HepG2 (cell line): ENCODE results near the gene ZNF846. TPM values are rescaled to one million over a fixed set of nuclear protein-coding genes. Genes with fewer than 3 reads are reported as not detected.
A peak's percentile ranks its signal among the peaks of the same experiment; 100 is the strongest.

Source experiments
- MTF1 ChIP-seq: sonication (generic); formaldehyde crosslinking; IDR thresholded peaks from 2 replicates; pipeline ENCODE4 v1.5.0; 2020; ENCODE audit warnings: missing genetic modification reagents
- SP4 ChIP-seq: sonication (generic); formaldehyde crosslinking; IDR thresholded peaks from 2 replicates; pipeline ENCODE4 v1.8.1; 2023; ENCODE audit warnings: mild to moderate bottlenecking, missing genetic modification reagents
- ZNF136 ChIP-seq: sonication (generic); formaldehyde crosslinking; IDR thresholded peaks from 2 replicates; pipeline ENCODE4 v1.8.1; 2022; ENCODE audit warnings: low read depth, mild to moderate bottlenecking, moderate library complexity, missing genetic modification reagents
- polyA plus RNA-seq, 8 experiments: library from polyadenylated mRNA; depleted of rRNA in 3 of 8; stranded (reverse) in 7 of 8; unstranded in 1 of 8; fragments of >200 nt; fragmentation: Illumina TruSeq in 4 of 8; extraction: Trizol in 4 of 8; gene quantifications; 2 replicates each; pipeline versions ENCODE4 v1.2.1 to v1.2.3, GENCODE V29; 2011 to 2016; ENCODE audit warnings: low read depth in 4 of 8, missing spikeins in 1 of 8, mixed read lengths in 1 of 8; ENCODE audit not compliant: insufficient read depth in 1 of 8
- total RNA-seq, 5 experiments: library from RNA; depleted of rRNA; stranded (reverse); fragments of >200 nt; fragmentation: Illumina TruSeq; extraction: Trizol; gene quantifications; 2 replicates each; pipeline ENCODE4 v1.2.3, GENCODE V29; 2016; ENCODE audit warnings: low read depth in 1 of 5
- TF ChIP-seq, protein P1 (sequence below): sonication (generic); formaldehyde crosslinking; IDR thresholded peaks from one replicate; pipeline ENCODE4 v1.5.1; 2020; ENCODE audit warnings: mild to moderate bottlenecking, missing genetic modification reagents; ENCODE audit errors: not compliant biosample characterization

Gene ZNF846
- total and polyA plus RNA-seq, 2 of the 13 experiments (the other 11 are each of a cell fraction or from before 2014, with no cell fraction given) = 4.8 to 5.4 TPM

GRCh38 chr19:9768175-9769112 lies at the start of gene ZNF846 (continued):
- TF ChIP-seq, protein P1, sequence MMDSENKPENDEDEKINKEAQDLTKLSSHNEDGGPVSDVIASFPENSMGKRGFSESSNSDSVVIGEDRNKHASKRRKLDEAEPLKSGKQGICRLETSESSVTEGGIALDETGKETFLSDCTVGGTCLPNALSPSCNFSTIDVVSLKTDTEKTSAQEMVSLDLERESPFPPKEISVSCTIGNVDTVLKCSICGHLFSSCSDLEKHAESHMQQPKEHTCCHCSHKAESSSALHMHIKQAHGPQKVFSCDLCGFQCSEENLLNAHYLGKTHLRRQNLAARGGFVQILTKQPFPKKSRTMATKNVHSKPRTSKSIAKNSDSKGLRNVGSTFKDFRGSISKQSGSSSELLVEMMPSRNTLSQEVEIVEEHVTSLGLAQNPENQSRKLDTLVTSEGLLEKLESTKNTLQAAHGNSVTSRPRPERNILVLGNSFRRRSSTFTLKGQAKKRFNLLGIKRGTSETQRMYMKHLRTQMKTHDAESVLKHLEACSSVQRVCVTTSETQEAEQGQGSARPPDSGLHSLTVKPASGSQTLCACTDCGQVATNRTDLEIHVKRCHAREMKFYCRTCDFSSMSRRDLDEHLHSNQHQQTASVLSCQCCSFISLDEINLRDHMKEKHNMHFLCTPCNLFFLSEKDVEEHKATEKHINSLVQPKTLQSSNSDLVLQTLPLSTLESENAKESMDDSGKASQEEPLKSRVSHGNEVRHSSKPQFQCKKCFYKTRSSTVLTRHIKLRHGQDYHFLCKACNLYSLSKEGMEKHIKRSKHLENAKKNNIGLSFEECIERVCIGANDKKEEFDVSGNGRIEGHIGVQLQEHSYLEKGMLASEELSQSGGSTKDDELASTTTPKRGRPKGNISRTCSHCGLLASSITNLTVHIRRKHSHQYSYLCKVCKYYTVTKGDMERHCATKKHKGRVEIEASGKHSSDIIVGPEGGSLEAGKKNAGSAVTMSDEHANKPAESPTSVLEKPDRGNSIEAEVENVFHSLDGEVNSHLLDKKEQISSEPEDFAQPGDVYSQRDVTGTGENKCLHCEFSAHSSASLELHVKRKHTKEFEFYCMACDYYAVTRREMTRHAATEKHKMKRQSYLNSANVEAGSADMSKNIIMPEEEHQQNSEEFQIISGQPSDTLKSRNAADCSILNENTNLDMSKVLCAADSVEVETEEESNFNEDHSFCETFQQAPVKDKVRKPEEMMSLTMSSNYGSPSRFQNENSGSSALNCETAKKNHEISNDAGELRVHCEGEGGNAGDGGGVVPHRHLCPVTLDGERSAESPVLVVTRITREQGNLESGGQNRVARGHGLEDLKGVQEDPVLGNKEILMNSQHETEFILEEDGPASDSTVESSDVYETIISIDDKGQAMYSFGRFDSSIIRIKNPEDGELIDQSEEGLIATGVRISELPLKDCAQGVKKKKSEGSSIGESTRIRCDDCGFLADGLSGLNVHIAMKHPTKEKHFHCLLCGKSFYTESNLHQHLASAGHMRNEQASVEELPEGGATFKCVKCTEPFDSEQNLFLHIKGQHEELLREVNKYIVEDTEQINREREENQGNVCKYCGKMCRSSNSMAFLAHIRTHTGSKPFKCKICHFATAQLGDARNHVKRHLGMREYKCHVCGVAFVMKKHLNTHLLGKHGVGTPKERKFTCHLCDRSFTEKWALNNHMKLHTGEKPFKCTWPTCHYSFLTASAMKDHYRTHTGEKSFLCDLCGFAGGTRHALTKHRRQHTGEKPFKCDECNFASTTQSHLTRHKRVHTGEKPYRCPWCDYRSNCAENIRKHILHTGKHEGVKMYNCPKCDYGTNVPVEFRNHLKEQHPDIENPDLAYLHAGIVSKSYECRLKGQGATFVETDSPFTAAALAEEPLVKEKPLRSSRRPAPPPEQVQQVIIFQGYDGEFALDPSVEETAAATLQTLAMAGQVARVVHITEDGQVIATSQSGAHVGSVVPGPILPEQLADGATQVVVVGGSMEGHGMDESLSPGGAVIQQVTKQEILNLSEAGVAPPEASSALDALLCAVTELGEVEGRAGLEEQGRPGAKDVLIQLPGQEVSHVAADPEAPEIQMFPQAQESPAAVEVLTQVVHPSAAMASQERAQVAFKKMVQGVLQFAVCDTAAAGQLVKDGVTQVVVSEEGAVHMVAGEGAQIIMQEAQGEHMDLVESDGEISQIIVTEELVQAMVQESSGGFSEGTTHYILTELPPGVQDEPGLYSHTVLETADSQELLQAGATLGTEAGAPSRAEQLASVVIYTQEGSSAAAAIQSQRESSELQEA (CRISPR knock-in tag) = peak; percentile 31
- peak; percentile 90 for TF ChIP-seq SP4 (CRISPR knock-in tag)
- peak; percentile 100 for TF ChIP-seq MTF1 (CRISPR knock-in tag)
- 0 out of 2 replicates have a peak, but pooled peaks have one; percentile 22 for TF ChIP-seq ZNF136 (CRISPR knock-in tag)
